Measurements from ENCODE around the gene DLGAP1. TPM values are rescaled to one million over a fixed set of nuclear protein-coding genes. Genes with fewer than 3 reads are reported as not detected.

Gene DLGAP1
- total and polyA plus RNA-seq, 4 donors: 0.75 to 6.6 (median 3.6) TPM

DNA sequence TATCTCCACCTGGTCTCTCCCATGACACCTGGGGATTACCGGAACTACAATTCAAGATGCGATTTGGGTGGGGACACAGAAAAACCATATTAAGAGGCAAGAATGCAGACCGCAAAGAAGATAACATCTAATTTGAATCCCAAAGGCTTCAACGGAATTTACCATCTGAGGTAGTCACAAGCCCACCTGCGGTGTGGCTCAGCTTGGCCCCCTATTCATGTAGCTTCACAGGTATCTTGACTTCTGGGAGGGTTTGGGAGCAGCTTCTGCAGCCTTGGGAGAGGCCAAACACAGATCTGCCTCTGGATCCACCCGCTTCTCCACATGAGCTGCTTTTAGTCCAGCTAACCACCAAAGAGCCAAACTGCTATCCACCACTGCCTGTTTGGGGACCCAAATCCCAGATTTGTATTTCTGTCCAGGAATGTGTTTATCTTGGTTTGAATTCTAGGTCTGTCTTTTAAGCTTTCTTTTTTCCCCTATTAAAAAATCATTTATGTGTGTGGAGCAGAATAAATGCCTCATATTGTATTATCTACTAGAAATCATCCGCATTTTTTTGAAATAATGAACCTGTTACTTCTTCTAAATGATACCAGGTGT lies 247.6 kb downstream of the DLGAP1 start:
- Histone ChIP-seq H3K27ac (ENCODE audit: low read depth in 1 of 2, low read length in 2 of 2) (no peak overlapping the region), H3K9me3 (ENCODE audit: control insufficient read depth, low read length) (no peaks in the 10 kb centered on the region), H3K27me3 (ENCODE audit: control insufficient read depth in 1 of 2, insufficient read depth in 2 of 2, low read length in 1 of 2) (no peaks in the 10 kb centered on the region), H3K4me1 (ENCODE audit: control insufficient read depth in 1 of 2, insufficient read depth in 2 of 2, low read length in 2 of 2) (no peaks in the 10 kb centered on the region), H3K4me3 (ENCODE audit: low read length in 2 of 2) (no peak overlapping the region), H3K36me3 (ENCODE audit: control insufficient read depth in 1 of 2, insufficient read depth in 2 of 2, low read length in 1 of 2) (no peaks in the 10 kb centered on the region)
- DNase-seq (no peak), ATAC-seq (ENCODE audit: low FRiP score) (no peak)
- 81 to 83% methylated on average over 7 of the region's 7 CpGs for whole genome bisulfite sequencing, 2 donors
- intact Hi-C loops (cut with DNase I): loop anchor here in 1 of 2 donors (5.0 kb wide), 1 partner anchor 40 kb away; no protein-coding TSS in a partner anchor

- no peaks in the 10 kb centered on the region for H3K4me1 ChIP-seq (ENCODE audit: control insufficient read depth in 1 of 2, insufficient read depth in 2 of 2, low read length in 2 of 2)
These were observed 250.7 kb downstream of the DLGAP1 start for GRCh38 chr18:4204438-4204720.

GRCh38 chr18:4203568-4204437 lies 251.3 kb downstream of the DLGAP1 start:
- no peak for DNase-seq
- H3K4me3 ChIP-seq (ENCODE audit: low read length in 2 of 2): no peak overlapping the region
- WGBS, 2 donors: 90 to 91% methylated on average over 5 of the region's 5 CpGs
- no peaks in the 10 kb centered on the region for H3K9me3 ChIP-seq (ENCODE audit: control insufficient read depth, low read length)
- intact Hi-C loops (cut with DNase I): no loop called here
- no peaks in the 10 kb centered on the region for H3K4me1 ChIP-seq (ENCODE audit: control insufficient read depth in 1 of 2, insufficient read depth in 2 of 2, low read length in 2 of 2)
- H3K27me3 ChIP-seq (ENCODE audit: control insufficient read depth in 1 of 2, insufficient read depth in 2 of 2, low read length in 1 of 2): no peaks in the 10 kb centered on the region
- H3K36me3 ChIP-seq (ENCODE audit: control insufficient read depth in 1 of 2, insufficient read depth in 2 of 2, low read length in 1 of 2): no peaks in the 10 kb centered on the region
- no peak overlapping the region for H3K27ac ChIP-seq (ENCODE audit: low read depth in 1 of 2, low read length in 2 of 2)
- ATAC-seq (ENCODE audit: low FRiP score): no peak

More at GRCh38 chr18:4204438-4204720, 250.7 kb downstream of the DLGAP1 start:
- Histone ChIP-seq H3K27ac (ENCODE audit: low read depth in 1 of 2, low read length in 2 of 2) (no peak overlapping the region), H3K9me3 (ENCODE audit: control insufficient read depth, low read length) (no peaks in the 10 kb centered on the region), H3K4me3 (ENCODE audit: low read length in 2 of 2) (no peak overlapping the region), H3K27me3 (ENCODE audit: control insufficient read depth in 1 of 2, insufficient read depth in 2 of 2, low read length in 1 of 2) (no peaks in the 10 kb centered on the region), H3K36me3 (ENCODE audit: control insufficient read depth in 1 of 2, insufficient read depth in 2 of 2, low read length in 1 of 2) (no peaks in the 10 kb centered on the region)
- 82 to 87% methylated on average over 1 of the region's 1 CpG for WGBS, 2 donors
- intact Hi-C loops (cut with DNase I): no loop called here
- ATAC-seq (ENCODE audit: low FRiP score) (no peak), DNase-seq (no peak)

GRCh38 chr18:4200399-4200798 lies 254.7 kb downstream of the DLGAP1 start:
- intact Hi-C loops (cut with DNase I): no loop called here
- no peaks in the 10 kb centered on the region for H3K9me3 ChIP-seq (ENCODE audit: control insufficient read depth, low read length)
- no peaks in the 10 kb centered on the region for H3K27me3 ChIP-seq (ENCODE audit: control insufficient read depth in 1 of 2, insufficient read depth in 2 of 2, low read length in 1 of 2)
- DNase-seq (no peak), ATAC-seq (ENCODE audit: low FRiP score) (no peak)
- H3K4me3 ChIP-seq (ENCODE audit: low read length in 2 of 2): no peak overlapping the region
- H3K4me1 ChIP-seq (ENCODE audit: control insufficient read depth in 1 of 2, insufficient read depth in 2 of 2, low read length in 2 of 2): no peaks in the 10 kb centered on the region
- H3K36me3 ChIP-seq (ENCODE audit: control insufficient read depth in 1 of 2, insufficient read depth in 2 of 2, low read length in 1 of 2): no peaks in the 10 kb centered on the region
- H3K27ac ChIP-seq (ENCODE audit: low read depth in 1 of 2, low read length in 2 of 2): no peak overlapping the region

DNA sequence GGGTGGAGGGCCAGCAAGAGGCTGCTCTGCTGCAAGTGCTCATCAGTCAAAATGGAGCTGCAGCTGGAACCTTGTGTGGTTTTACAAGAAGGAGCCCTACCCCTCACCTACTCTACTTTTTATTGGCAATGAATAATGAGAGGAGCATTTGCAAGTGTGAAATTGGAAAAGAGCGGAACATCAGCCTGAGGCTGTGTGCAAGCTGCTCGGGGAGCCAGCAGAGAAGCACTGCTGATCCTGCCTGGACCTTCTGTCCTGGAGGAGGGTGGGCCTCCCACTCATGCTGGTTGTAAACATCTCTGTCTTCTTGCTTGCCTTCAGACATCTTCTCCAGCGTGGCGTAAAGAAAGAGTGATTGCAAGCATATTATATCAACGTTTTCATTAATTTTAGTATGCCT lies 256.2 kb downstream of the DLGAP1 start:
- H3K9me3 ChIP-seq (ENCODE audit: control insufficient read depth, low read length): no peaks in the 10 kb centered on the region
- WGBS, 2 donors: 82 to 85% methylated on average over 5 of the region's 5 CpGs

DNA sequence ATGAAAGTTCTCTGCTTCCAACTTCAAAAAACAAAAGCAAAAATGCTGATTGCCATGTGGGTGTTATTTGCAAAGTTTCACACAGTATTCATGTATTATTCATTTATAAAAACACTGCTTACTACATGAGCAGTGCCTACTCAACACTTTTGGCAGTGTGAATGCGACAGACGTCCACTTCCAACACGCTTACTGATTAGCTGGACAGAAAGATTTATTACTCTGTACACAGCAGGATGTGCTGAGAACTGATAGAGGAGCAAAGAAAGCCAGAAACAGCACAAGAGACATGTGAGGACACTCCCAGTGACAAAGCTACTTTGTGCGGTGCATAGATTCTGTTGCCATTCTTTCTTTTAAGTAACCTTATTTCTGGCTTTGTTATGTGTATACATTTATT lies 258.8 kb downstream of the DLGAP1 start:
- WGBS, 2 donors: 3 to 4% methylated on average over 4 of the region's 4 CpGs
- H3K4me1 ChIP-seq (ENCODE audit: control insufficient read depth in 1 of 2, insufficient read depth in 2 of 2, low read length in 2 of 2): no peaks in the 10 kb centered on the region
- ATAC-seq (ENCODE audit: low FRiP score): no peak

More for the DNA sequence above, 256.2 kb downstream of the DLGAP1 start:
- Histone ChIP-seq H3K27me3 (ENCODE audit: control insufficient read depth in 1 of 2, insufficient read depth in 2 of 2, low read length in 1 of 2) (no peaks in the 10 kb centered on the region), H3K4me3 (ENCODE audit: low read length in 2 of 2) (no peak overlapping the region), H3K27ac (ENCODE audit: low read depth in 1 of 2, low read length in 2 of 2) (no peak overlapping the region), H3K36me3 (ENCODE audit: control insufficient read depth in 1 of 2, insufficient read depth in 2 of 2, low read length in 1 of 2) (no peaks in the 10 kb centered on the region), H3K4me1 (ENCODE audit: control insufficient read depth in 1 of 2, insufficient read depth in 2 of 2, low read length in 2 of 2) (no peaks in the 10 kb centered on the region)
- ATAC-seq (ENCODE audit: low FRiP score) (no peak), DNase-seq (no peak)
- intact Hi-C loops (cut with DNase I): no loop called here

DNA sequence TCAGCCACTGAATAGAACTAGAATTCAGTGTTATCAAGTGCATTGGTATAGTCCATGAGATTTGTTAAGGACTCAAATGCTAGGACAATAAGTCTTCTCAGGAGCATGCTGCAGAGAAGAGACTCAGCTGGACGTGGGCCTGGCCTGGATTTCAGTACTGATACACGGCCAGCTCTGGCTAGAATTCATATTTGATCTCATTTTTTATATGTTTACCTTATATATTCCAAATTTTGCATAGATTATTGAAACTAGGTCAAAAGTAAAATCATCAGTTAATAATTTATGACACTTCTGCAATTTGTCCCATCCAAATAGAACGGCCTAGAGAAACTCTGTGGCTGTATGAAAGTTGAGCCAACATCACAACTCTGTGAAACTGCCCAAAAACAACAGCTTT lies 262.0 kb downstream of the DLGAP1 start:
- intact Hi-C loops (cut with DNase I): no loop called here
- 12 to 13% methylated on average over 3 of the region's 3 CpGs for WGBS, 2 donors
- DNase-seq (no peak), ATAC-seq (ENCODE audit: low FRiP score) (no peak)
- Histone ChIP-seq H3K4me1 (ENCODE audit: control insufficient read depth in 1 of 2, insufficient read depth in 2 of 2, low read length in 2 of 2) (no peaks in the 10 kb centered on the region), H3K4me3 (ENCODE audit: low read length in 2 of 2) (no peak overlapping the region), H3K27me3 (ENCODE audit: control insufficient read depth in 1 of 2, insufficient read depth in 2 of 2, low read length in 1 of 2) (no peaks in the 10 kb centered on the region), H3K27ac (ENCODE audit: low read depth in 1 of 2, low read length in 2 of 2) (no peak overlapping the region), H3K9me3 (ENCODE audit: control insufficient read depth, low read length) (no peaks in the 10 kb centered on the region), H3K36me3 (ENCODE audit: control insufficient read depth in 1 of 2, insufficient read depth in 2 of 2, low read length in 1 of 2) (no peaks in the 10 kb centered on the region)

More for the DNA sequence above, 258.8 kb downstream of the DLGAP1 start:
- no peak for DNase-seq
- Histone ChIP-seq H3K27me3 (ENCODE audit: control insufficient read depth in 1 of 2, insufficient read depth in 2 of 2, low read length in 1 of 2) (no peaks in the 10 kb centered on the region), H3K36me3 (ENCODE audit: control insufficient read depth in 1 of 2, insufficient read depth in 2 of 2, low read length in 1 of 2) (no peaks in the 10 kb centered on the region), H3K9me3 (ENCODE audit: control insufficient read depth, low read length) (no peaks in the 10 kb centered on the region), H3K27ac (ENCODE audit: low read depth in 1 of 2, low read length in 2 of 2) (no peak overlapping the region), H3K4me3 (ENCODE audit: low read length in 2 of 2) (no peak overlapping the region)
- intact Hi-C loops (cut with DNase I): no loop called here

- Histone ChIP-seq H3K4me3 (ENCODE audit: low read length in 2 of 2) (no peak overlapping the region), H3K36me3 (ENCODE audit: control insufficient read depth in 1 of 2, insufficient read depth in 2 of 2, low read length in 1 of 2) (no peaks in the 10 kb centered on the region), H3K9me3 (ENCODE audit: control insufficient read depth, low read length) (no peaks in the 10 kb centered on the region), H3K4me1 (ENCODE audit: control insufficient read depth in 1 of 2, insufficient read depth in 2 of 2, low read length in 2 of 2) (no peaks in the 10 kb centered on the region), H3K27ac (ENCODE audit: low read depth in 1 of 2, low read length in 2 of 2) (no peak overlapping the region), H3K27me3 (ENCODE audit: control insufficient read depth in 1 of 2, insufficient read depth in 2 of 2, low read length in 1 of 2) (no peaks in the 10 kb centered on the region)
- DNase-seq (no peak), ATAC-seq (ENCODE audit: low FRiP score) (no peak)
- intact Hi-C loops (cut with DNase I): no loop called here
- 90 to 93% methylated on average over 7 of the region's 7 CpGs for WGBS, 2 donors
These were observed 273.1 kb downstream of the DLGAP1 start for GRCh38 chr18:4181882-4182568.

All from aorta (tissue), 5 donors.